HepG2 (cell line): ENCODE results near the gene KCTD18. TPM values are rescaled to one million over a fixed set of nuclear protein-coding genes. Genes with fewer than 3 reads are reported as not detected.

ENCODE experiments used
- ATF3 ChIP-seq: sonication (generic); formaldehyde crosslinking; IDR thresholded peaks from 2 replicates; pipeline ENCODE4 v1.4.0; 2020; ENCODE audit warnings: missing genetic modification reagents
- ATF5 ChIP-seq: sonication (generic); formaldehyde crosslinking; IDR thresholded peaks from 2 replicates; pipeline ENCODE4 v1.4.0; 2020; ENCODE audit warnings: mild to moderate bottlenecking, low read depth, missing genetic modification reagents
- DNMT3B ChIP-seq: conservative IDR thresholded peaks from 2 replicates; pipeline ENCODE4 v1.6.1; 2016; ENCODE audit warnings: missing biosample characterization, control low read depth
- FOSL1 ChIP-seq: sonication (generic); formaldehyde crosslinking; IDR thresholded peaks from 2 replicates; pipeline ENCODE4 v1.9.0; 2021; ENCODE audit warnings: missing genetic modification reagents, borderline replicate concordance
- GMEB1 ChIP-seq: sonication (generic); formaldehyde crosslinking; IDR thresholded peaks from 2 replicates; pipeline ENCODE4 v1.5.1; 2020; ENCODE audit warnings: missing genetic modification reagents, mild to moderate bottlenecking, borderline replicate concordance
- HDAC2 ChIP-seq: sonication (generic); formaldehyde crosslinking; IDR thresholded peaks from 2 replicates; pipeline ENCODE4 v1.4.0; 2020; ENCODE audit warnings: missing genetic modification reagents
- IRF9 ChIP-seq: sonication (generic); formaldehyde crosslinking; IDR thresholded peaks from 2 replicates; pipeline ENCODE4 v1.8.0; 2022; ENCODE audit warnings: missing genetic modification reagents, mild to moderate bottlenecking, borderline replicate concordance
- KLF11 ChIP-seq: IDR thresholded peaks from 2 replicates; pipeline ENCODE4 v1.6.1; 2016; ENCODE audit warnings: missing compliant biosample characterization
- KLF16 ChIP-seq, 2 experiments: sonication (generic) in 1 of 2; formaldehyde crosslinking in 1 of 2; IDR thresholded peaks; 2 replicates each; pipeline versions ENCODE4 v1.6.1 to v1.8.0; 2016 to 2023; ENCODE audit warnings: missing genetic modification reagents in 2 of 2, missing compliant biosample characterization in 1 of 2
- POLR2G ChIP-seq: fragments of 200-400 bp; formaldehyde crosslinking; IDR thresholded peaks from 2 replicates; pipeline ENCODE4 v1.6.1; 2018; ENCODE audit warnings: mild to moderate bottlenecking, low read depth, low read length, moderate library complexity
- RERE ChIP-seq: IDR thresholded peaks from 2 replicates; pipeline ENCODE4 v1.6.1; 2016; ENCODE audit warnings: low read depth, missing genetic modification reagents, missing compliant biosample characterization
- ZC3H4 ChIP-seq: sonication (generic); formaldehyde crosslinking; IDR thresholded peaks from 2 replicates; pipeline ENCODE4 v1.4.0; 2020; ENCODE audit warnings: missing genetic modification reagents, borderline replicate concordance
- ZNF160 ChIP-seq: sonication (generic); formaldehyde crosslinking; IDR thresholded peaks from 2 replicates; pipeline ENCODE4 v1.8.0; 2022; ENCODE audit warnings: mild to moderate bottlenecking, inconsistent platforms, missing genetic modification reagents
- ZNF362 ChIP-seq: sonication (generic); formaldehyde crosslinking; IDR thresholded peaks from 2 replicates; pipeline ENCODE4 v1.4.0; 2020; ENCODE audit warnings: missing genetic modification reagents, mild to moderate bottlenecking, borderline replicate concordance
- ZNF589 ChIP-seq: sonication (generic); formaldehyde crosslinking; conservative IDR thresholded peaks from 2 replicates; pipeline ENCODE4 v1.8.0; 2022; ENCODE audit warnings: mild to moderate bottlenecking, moderate library complexity, missing genetic modification reagents
- ZNF713 ChIP-seq: sonication (generic); formaldehyde crosslinking; IDR thresholded peaks from 2 replicates; pipeline ENCODE4 v1.4.0; 2020; ENCODE audit warnings: mild to moderate bottlenecking, missing genetic modification reagents
- polyA plus RNA-seq, 8 experiments: library from polyadenylated mRNA; depleted of rRNA in 3 of 8; stranded (reverse) in 7 of 8; unstranded in 1 of 8; fragments of >200 nt; fragmentation: Illumina TruSeq in 4 of 8; extraction: Trizol in 4 of 8; gene quantifications; 2 replicates each; pipeline versions ENCODE4 v1.2.1 to v1.2.3, GENCODE V29; 2011 to 2016; ENCODE audit warnings: low read depth in 4 of 8, missing spikeins in 1 of 8, mixed read lengths in 1 of 8; ENCODE audit not compliant: insufficient read depth in 1 of 8
- total RNA-seq, 5 experiments: library from RNA; depleted of rRNA; stranded (reverse); fragments of >200 nt; fragmentation: Illumina TruSeq; extraction: Trizol; gene quantifications; 2 replicates each; pipeline ENCODE4 v1.2.3, GENCODE V29; 2016; ENCODE audit warnings: low read depth in 1 of 5

Gene KCTD18
- total and polyA plus RNA-seq, 2 of the 13 experiments (the other 11 are each of a cell fraction or from before 2014, with no cell fraction given): 2.2 to 7.1 TPM

- peak; percentile 89 for TF ChIP-seq POLR2G
- TF ChIP-seq ATF3 (CRISPR knock-in tag): peak; percentile 26; the same call in 1 of the 2 replicates
- 0 out of 2 replicates have a peak, but pooled peaks have one; percentile 81 for TF ChIP-seq KLF11 (CRISPR knock-in tag)
- TF ChIP-seq DNMT3B (CRISPR knock-in tag): no peak
- TF ChIP-seq ZNF362 (CRISPR knock-in tag): peak; percentile 58; the same call in 1 of the 2 replicates
- peak; percentile 90 for TF ChIP-seq GMEB1 (CRISPR knock-in tag)
- peak; percentile 46 to 99; a peak in 2 of 4 replicates for TF ChIP-seq KLF16 (CRISPR knock-in tag; IDR thresholded peaks at IDR 0.05)
- TF ChIP-seq RERE (CRISPR knock-in tag): peak; percentile 44; the same call in 1 of the 2 replicates
- no peak for TF ChIP-seq ZNF713 (CRISPR knock-in tag)
- TF ChIP-seq ZNF160 (CRISPR knock-in tag): peak; percentile 77; the same call in 1 of the 2 replicates
- TF ChIP-seq ATF5 (CRISPR knock-in tag): 0 out of 2 replicates have a peak, but pooled peaks have one; percentile 44
- no peak; the same call in 1 of the 2 replicates for TF ChIP-seq IRF9 (CRISPR knock-in tag)
- no peak for TF ChIP-seq ZC3H4 (CRISPR knock-in tag)
- peak; percentile 76; the same call in 1 of the 2 replicates for TF ChIP-seq ZNF589
- peak; percentile 87 for TF ChIP-seq HDAC2 (CRISPR knock-in tag)
- TF ChIP-seq FOSL1 (CRISPR knock-in tag): no peak
Measured at GRCh38 chr2:200525882-200526651, 16.2 kb upstream of the KCTD18 start, which contains the start of gene SGO2 (continued).
